Right lobe of liver (tissue), 6 donors: ENCODE data around the gene EI24. TPM values are rescaled to one million over a fixed set of nuclear protein-coding genes. Genes with fewer than 3 reads are reported as not detected.

Experiments
- ATAC-seq, 4 donors: fragments of 200-7000 bp; cut with Tn5 transposase; one replicate each; pipeline ENCODE4 v1.9.1; 2020; ENCODE audit warnings: mild to moderate bottlenecking in 4 of 4, moderate library complexity in 4 of 4
- DNase-seq, 3 donors: peaks; one replicate each; pipeline ENCODE4 v3.0.0-alpha.2; 2020
- H3K27ac ChIP-seq, 3 donors: fragments of 200-600 bp; one replicate each; pipeline ENCODE4 v1.8.0; 2022
- H3K27me3 ChIP-seq, 2 donors: fragments of 200-600 bp; one replicate each; pipeline ENCODE4 v1.8.0; 2022
- H3K36me3 ChIP-seq, 4 donors: fragments of 200-600 bp; sonication (generic) in 1 of 4; one replicate each; pipeline versions ENCODE4 v1.5.1 to v1.8.0; 2017 to 2022; ENCODE audit warnings: control low read depth in 1 of 4
- H3K4me1 ChIP-seq, 4 donors: fragments of 200-600 bp; sonication (generic) in 1 of 4; one replicate each; pipeline versions ENCODE4 v1.5.1 to v1.8.0; 2017 to 2022; ENCODE audit warnings: control low read depth in 1 of 4
- H3K4me3 ChIP-seq, 3 donors: fragments of 200-600 bp; one replicate each; pipeline ENCODE4 v1.8.0; 2022
- H3K9me3 ChIP-seq, 4 donors: fragments of 200-600 bp; sonication (generic) in 1 of 4; one replicate each; pipeline versions ENCODE4 v1.5.1 to v1.8.0; 2017 to 2022; ENCODE audit warnings: control low read depth in 1 of 4
- POLR2A ChIP-seq: fragments of 450-650 bp; IDR thresholded peaks from one replicate; pipeline ENCODE4 v1.6.1; 2017; ENCODE audit warnings: antibody characterized with exemption, mild to moderate bottlenecking
- WGBS: methylation state at CpG from one replicate; pipeline ENCODE4 v1.1.6; 2018; ENCODE audit warnings: low coverage, low lambda C conversion rate; ENCODE audit not compliant: insufficient coverage; ENCODE audit errors: missing lambda C conversion rate; 5-methylcytosine and 5-hydroxymethylcytosine counted together
- intact Hi-C, 2 donors: fragments of 100-400 bp; cut with DNase I; formaldehyde crosslinking; loops; one replicate each; pipeline versions ENCODE4 v1.11.2 to v1.14.1; 2022
- total RNA-seq, 6 experiments: library from RNA; depleted of rRNA in 2 of 6; stranded (reverse); fragments of >200 nt in 2 of 6; fragmentation: NEBNext Ultra II Directional in 3 of 6; extraction: Animal tissue kit (Norgen Biotek cat#: 25700) in 3 of 6; gene quantifications; one replicate each; pipeline versions ENCODE4 v1.1.0 to v1.2.4, GENCODE V29; 2016 to 2023
- TF ChIP-seq, protein P1 (sequence below), 4 donors: fragments of 200-600 bp in 3 of 4; fragments of 450-650 bp in 1 of 4; IDR thresholded peaks; one replicate each; pipeline versions ENCODE4 v1.5.1 to v1.8.0; 2016 to 2022; ENCODE audit warnings: antibody characterized with exemption in 4 of 4, mild to moderate bottlenecking in 2 of 4
- donor health status: DM: no; HTN: yes; CAD: no.
- donor health status: DM: no; HTN: no; CAD: no.
- donor health status: DM: no; HTN: no; CAD: no.
- donor health status: DM: no; HTN: yes; CAD: no.
- donor health status: DM: no; HTN: yes; CAD: no.

EI24 gene
- total RNA-seq, 6 experiments from 2014 or later = 74.4 to 232 (median 113) TPM

DNA sequence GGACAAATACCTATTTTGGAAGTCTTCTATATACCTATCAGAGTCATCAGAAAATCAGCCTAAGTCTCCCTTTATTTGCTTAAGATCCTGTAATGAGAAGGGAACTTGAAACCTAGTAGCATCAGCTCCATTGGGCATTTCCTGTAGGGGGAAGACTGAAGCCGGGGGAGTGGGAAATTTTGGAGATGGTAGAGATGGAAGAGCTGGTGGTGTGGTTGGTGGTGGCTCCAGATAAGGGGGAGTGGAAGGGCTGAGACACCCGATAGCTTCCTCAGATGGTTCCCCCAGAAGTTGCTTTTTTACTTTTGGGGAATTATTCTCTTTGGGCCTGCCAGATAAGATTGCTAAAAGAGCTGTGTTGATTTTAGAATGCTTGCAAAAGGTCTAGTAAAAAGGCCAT is 16.4 kb upstream of the EI24 start:
- no peak overlapping the region for H3K4me3 ChIP-seq
- H3K9me3 ChIP-seq = peaks cover 0 to 12% (median 2%) of the 10 kb centered on the region in 4 donors
- WGBS = 83% methylated on average over 2 of the region's 2 CpGs
- no peak overlapping the region for H3K27ac ChIP-seq
- no peaks in the 10 kb centered on the region for H3K27me3 ChIP-seq
- no peak for DNase-seq
- H3K36me3 ChIP-seq = no peaks in the 10 kb centered on the region
- intact Hi-C loops = no loop called here
- no peak for TF ChIP-seq POLR2A
- TF ChIP-seq, protein P1, sequence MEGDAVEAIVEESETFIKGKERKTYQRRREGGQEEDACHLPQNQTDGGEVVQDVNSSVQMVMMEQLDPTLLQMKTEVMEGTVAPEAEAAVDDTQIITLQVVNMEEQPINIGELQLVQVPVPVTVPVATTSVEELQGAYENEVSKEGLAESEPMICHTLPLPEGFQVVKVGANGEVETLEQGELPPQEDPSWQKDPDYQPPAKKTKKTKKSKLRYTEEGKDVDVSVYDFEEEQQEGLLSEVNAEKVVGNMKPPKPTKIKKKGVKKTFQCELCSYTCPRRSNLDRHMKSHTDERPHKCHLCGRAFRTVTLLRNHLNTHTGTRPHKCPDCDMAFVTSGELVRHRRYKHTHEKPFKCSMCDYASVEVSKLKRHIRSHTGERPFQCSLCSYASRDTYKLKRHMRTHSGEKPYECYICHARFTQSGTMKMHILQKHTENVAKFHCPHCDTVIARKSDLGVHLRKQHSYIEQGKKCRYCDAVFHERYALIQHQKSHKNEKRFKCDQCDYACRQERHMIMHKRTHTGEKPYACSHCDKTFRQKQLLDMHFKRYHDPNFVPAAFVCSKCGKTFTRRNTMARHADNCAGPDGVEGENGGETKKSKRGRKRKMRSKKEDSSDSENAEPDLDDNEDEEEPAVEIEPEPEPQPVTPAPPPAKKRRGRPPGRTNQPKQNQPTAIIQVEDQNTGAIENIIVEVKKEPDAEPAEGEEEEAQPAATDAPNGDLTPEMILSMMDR (IDR thresholded peaks at IDR 0.05) = no peak
- H3K4me1 ChIP-seq = no peaks in the 10 kb centered on the region
- ATAC-seq = no peak

DNA sequence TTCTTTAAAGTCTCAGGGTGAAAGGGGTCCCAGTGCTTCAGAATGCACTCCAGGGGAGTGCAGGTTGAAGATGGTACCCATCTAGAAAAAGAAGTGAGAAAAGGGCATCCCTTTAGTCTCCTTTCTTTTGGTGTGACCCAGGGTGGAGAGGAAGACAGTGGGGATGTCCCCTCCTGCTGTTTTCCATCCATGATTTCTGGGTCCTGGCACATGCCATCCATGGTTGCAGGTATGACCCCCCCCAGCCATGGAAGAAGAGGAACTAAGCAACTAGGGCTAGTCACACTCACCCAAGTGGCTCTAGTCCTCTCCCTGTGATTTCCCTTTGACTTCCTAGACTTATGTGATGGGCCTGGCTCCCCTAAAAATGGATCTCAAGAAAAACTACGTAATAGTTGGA is 15.9 kb upstream of the EI24 start:
- intact Hi-C loops = no loop called here
- H3K27me3 ChIP-seq = no peaks in the 10 kb centered on the region
- ATAC-seq = no peak
- peaks cover 0 to 12% (median 2%) of the 10 kb centered on the region in 4 donors for H3K9me3 ChIP-seq
- TF ChIP-seq POLR2A = no peak
- TF ChIP-seq, protein P1 (IDR thresholded peaks at IDR 0.05) = no peak
- WGBS = 100% methylated on average over 1 of the region's 1 CpG
- no peak overlapping the region for H3K4me3 ChIP-seq
- no peak for DNase-seq
- H3K4me1 ChIP-seq = no peaks in the 10 kb centered on the region
- H3K36me3 ChIP-seq = no peaks in the 10 kb centered on the region
- H3K27ac ChIP-seq = no peak overlapping the region

DNA sequence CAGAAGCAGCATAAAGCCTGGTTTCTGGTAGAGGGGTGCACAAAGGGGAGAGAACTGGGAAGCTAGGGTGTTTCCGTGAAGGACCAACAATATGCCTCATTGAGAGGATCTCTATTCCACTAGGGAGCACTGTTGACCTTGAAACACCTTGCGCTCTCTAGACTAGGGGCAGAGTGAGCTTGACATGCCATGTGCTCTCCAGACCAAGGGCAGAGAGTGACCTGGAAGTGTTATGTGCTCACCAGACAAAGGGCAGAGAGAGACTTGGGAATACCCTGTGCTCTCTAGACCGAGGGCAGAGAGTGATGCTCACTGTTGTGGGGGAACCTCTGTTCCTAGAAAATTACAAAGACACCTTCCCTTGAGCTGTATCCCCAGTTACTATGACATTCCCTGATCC is 15.2 kb upstream of the EI24 start:
- H3K4me1 ChIP-seq = no peaks in the 10 kb centered on the region
- intact Hi-C loops = no loop called here
- H3K9me3 ChIP-seq = peaks cover 0 to 12% (median 2%) of the 10 kb centered on the region in 4 donors
- no peaks in the 10 kb centered on the region for H3K36me3 ChIP-seq
- H3K4me3 ChIP-seq = no peak overlapping the region
- no peak for DNase-seq
- WGBS = 33% methylated on average over 1 of the region's 3 CpGs
- H3K27me3 ChIP-seq = no peaks in the 10 kb centered on the region
- ATAC-seq = peak in 3 of 4 donors; percentile 36 to 53 (median 52)
- no peak for TF ChIP-seq POLR2A
- TF ChIP-seq, protein P1 (IDR thresholded peaks at IDR 0.05) = no peak
- H3K27ac ChIP-seq = no peak overlapping the region

DNA sequence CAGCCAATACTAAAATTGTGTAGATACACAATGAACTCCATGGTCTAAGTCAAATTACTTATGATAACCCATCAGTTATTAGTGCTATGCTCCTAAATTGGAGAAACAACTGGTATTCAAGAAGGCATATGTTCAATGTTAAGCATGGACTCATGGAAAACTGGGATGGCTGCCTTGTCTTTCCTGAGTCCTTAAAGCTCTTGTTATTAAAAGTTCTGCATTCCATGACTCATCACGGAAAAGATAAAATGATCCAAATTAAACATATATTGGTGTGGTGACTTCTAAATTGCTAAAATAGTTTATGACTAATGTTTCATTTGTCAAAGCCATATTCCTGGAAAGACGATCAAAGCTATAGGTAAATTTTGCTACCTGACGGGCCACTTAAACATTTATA is 9.4 kb upstream of the EI24 start:
- no peak overlapping the region for H3K4me3 ChIP-seq
- DNase-seq = no peak
- H3K36me3 ChIP-seq = no peaks in the 10 kb centered on the region
- 89% methylated on average over 3 of the region's 3 CpGs for WGBS
- no peak for ATAC-seq
- no peaks in the 10 kb centered on the region for H3K9me3 ChIP-seq
- H3K27ac ChIP-seq = no peak overlapping the region
- intact Hi-C loops = no loop called here
- peaks cover 0 to 28% (median 9%) of the 10 kb centered on the region in 4 donors for H3K4me1 ChIP-seq
- no peaks in the 10 kb centered on the region for H3K27me3 ChIP-seq
- no peak for TF ChIP-seq POLR2A
- TF ChIP-seq, protein P1 (IDR thresholded peaks at IDR 0.05) = no peak

DNA sequence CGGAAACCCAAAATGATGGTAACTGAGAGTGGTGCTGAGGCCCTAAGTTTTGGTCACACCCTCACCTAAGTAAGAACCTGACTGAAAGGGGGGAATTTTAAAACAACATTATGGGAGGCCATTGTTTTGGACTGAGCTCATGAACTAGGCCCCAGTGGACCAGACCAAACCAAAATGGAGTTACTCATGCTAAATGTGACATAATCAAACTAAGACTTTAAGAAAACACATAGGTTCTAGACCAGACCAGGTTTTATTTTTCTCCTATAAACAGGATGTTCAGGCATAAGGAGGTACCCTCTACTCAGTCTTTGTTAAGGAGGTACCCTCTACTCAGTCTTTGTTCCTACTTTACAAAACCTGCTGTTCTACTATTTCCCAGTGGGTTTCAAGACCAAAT is 7.4 kb upstream of the EI24 start:
- H3K4me1 ChIP-seq = peaks cover 0 to 46% (median 14%) of the 10 kb centered on the region in 4 donors
- TF ChIP-seq, protein P1 (IDR thresholded peaks at IDR 0.05) = no peak
- TF ChIP-seq POLR2A = no peak
- intact Hi-C loops = no loop called here
- no peaks in the 10 kb centered on the region for H3K27me3 ChIP-seq
- H3K9me3 ChIP-seq = no peaks in the 10 kb centered on the region
- no peaks in the 10 kb centered on the region for H3K36me3 ChIP-seq
- WGBS = 82% methylated on average over 1 of the region's 1 CpG
- H3K27ac ChIP-seq = no peak overlapping the region
- DNase-seq (no peak), ATAC-seq (no peak)
- H3K4me3 ChIP-seq = no peak overlapping the region
